Placental epithelial cell (primary cell): ENCODE results near the gene KRT10. TPM values are rescaled to one million over a fixed set of nuclear protein-coding genes. Genes with fewer than 3 reads are reported as not detected.

ENCODE experiments used
- total RNA-seq: library from RNA; depleted of rRNA; stranded (reverse); fragments of >200 nt; gene quantifications from 2 replicates; pipeline ENCODE4 v1.2.3, GENCODE V29; 2012

KRT10 gene
- 5.1 and 9.8 TPM in 2 replicates for total RNA-seq

DNA sequence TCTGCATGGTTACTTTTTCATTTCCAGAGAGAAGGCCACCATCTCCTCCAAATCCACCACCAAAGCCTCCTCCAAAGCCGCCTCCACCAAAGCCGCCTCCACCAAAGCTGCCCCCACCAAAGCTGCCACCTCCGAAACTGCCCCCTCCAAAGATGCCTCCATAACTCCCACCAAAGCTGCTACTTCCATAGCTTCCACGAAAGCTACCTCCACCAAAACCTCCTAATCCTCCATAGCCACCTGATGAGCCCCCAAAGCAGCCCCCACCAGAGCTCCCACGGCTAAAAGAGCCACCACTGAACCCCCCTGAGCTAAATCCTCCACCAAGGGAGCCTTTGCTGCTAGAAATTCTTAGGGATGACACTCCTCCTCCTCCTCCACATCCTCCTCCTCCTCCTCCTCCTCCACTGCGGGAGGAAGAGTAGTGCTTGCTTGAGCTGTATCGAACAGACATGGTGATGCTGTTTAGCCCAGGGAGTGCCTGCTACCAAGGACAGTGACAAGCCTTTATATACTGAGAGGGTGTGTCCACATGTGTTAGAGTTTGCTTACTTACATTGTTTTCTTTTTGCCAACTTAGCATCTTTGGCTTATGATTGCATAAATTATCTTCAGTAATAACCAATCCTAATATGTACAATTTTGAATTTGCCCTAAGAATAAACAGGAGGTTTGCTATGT is at the start of gene KRT10:
Gene KRT10 (minus strand): TSS at position 483 of the 681 bp plus-strand sequence. CDS start 29 bp downstream, at position 454.

DNA sequence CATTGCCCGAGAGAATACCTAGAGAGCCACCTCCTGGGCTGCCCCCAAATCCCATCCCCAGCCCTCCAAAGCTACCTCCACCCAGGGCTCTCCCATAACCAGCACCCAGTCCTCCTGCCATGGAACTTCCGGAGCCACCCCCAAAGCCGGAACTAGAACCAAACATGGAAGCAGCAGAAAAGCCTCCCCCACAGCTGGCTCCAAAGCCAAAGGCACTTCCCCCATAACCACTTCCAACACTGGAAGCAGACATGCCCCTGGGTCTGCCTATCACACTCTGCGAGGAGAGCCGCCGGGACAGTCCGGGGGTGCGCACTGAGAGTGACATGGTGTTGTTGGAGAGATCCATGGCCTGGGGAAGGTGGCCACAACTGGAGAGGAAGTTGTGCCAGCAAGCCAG is 44.4 kb upstream of the KRT10 start, which contains the start of gene KRT12:
Gene KRT12 (minus strand): TSS at position 386 of the 400 bp plus-strand sequence. CDS start 37 bp downstream, at position 349.

DNA sequence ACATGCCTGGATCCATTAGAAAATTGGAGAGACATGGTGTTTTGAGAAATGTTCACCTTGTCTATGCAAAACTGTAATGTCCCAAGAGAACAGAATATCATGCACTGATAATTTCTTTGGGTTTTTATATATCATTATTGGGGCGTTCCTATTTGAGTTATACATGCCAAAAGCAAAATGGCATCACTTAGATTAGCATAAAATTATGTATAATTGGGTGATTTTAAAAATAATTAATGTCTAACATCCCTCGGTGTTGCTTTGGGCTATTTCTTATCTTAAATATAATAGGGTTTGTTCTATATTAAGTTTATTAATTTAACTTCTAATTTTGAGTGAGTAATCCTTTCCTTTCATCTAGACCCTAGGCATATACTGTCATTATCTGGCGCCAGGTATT is 22.6 kb downstream of the KRT10 start, which contains the start of gene KRT28:
Gene KRT28 (minus strand): TSS at position 101 of the 400 bp plus-strand sequence. CDS start 66 bp downstream, at position 35.

DNA sequence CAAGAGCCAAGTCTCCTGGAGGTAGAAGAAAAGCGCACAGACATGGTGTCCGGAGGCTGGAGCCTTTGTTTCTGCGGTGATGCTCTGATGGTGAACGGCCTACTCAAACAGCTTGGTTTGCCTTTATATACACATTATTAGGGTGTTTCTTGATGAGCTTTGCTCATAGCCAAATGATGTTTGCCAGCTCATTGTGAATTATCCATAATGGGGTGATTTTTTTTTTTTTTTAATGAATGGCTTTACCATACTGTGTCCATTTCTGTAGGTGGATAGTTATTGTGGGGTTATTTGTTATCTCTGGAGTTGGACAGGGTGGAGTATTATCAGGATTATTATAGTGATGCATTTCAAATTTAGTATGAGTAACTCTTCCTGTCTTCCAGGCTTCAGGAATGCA is 40.0 kb downstream of the KRT10 start, which contains the start of gene KRT27:
Gene KRT27 (minus strand): TSS at position 101 of the 400 bp plus-strand sequence. CDS start 57 bp downstream, at position 44.

DNA sequence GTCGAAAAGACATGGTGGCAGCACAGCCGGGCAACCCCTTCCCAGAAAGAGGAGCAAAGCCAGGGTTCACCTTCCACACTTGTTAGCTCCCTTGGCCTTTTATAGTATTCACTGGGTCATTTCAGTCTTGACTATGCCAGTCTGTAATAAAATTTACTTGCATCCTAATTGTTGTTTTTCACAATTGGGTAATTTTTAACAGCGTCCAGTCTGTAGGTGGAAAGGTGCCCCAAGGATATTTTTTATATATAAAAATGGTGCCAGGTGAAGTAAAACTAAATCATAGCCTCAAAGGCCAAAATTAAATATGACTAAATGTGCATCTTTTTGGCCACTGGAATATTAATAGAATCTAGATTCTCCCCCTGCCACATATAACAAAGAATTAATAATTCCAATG is 50.3 kb downstream of the KRT10 start, which contains the start of gene KRT26:
Gene KRT26 (minus strand): TSS at position 101 of the 400 bp plus-strand sequence. CDS start 88 bp downstream, at position 13.

Other genes with a start within 250 kb of the KRT10 start
- gene SMARCE1, start 174.8 kb downstream of the KRT10 start, total RNA-seq: 94.0 and 121 TPM in 2 replicates
- 1.6 TPM in 2 replicates for gene KRT222, start 157.4 kb downstream of the KRT10 start, total RNA-seq
- 573 and 600 TPM in 2 replicates for gene KRT24, start 118.9 kb downstream of the KRT10 start, total RNA-seq
- not detected in 2 replicates for gene KRT25, start 67.3 kb downstream of the KRT10 start, total RNA-seq
- gene KRT26, start 50.4 kb downstream of the KRT10 start, total RNA-seq: under 0.01 TPM in 1 of 2 replicates, not detected in the other
- 0.79 TPM in 1 of 2 replicates, not detected in the other for gene KRT27, start 40.1 kb downstream of the KRT10 start, total RNA-seq
- gene KRT28, start 22.7 kb downstream of the KRT10 start, total RNA-seq: not detected in 2 replicates
- gene KRT12, start 44.6 kb upstream of the KRT10 start, total RNA-seq: not detected in 2 replicates
- gene KRT20, start 62.6 kb upstream of the KRT10 start, total RNA-seq: not detected in 2 replicates
- 0.79 and 1.4 TPM in 2 replicates for gene KRT23, start 115.0 kb upstream of the KRT10 start, total RNA-seq
- gene KRT39, start 144.3 kb upstream of the KRT10 start, total RNA-seq: not detected in 2 replicates
- not detected in 2 replicates for gene KRT40, start 161.7 kb upstream of the KRT10 start, total RNA-seq
- gene KRTAP3-3, start 171.6 kb upstream of the KRT10 start, total RNA-seq: not detected in 2 replicates
- not detected in 2 replicates for gene KRTAP3-2, start 177.3 kb upstream of the KRT10 start, total RNA-seq
- gene KRTAP3-1, start 186.5 kb upstream of the KRT10 start, total RNA-seq: not detected in 2 replicates
- gene KRTAP1-5, start 204.6 kb upstream of the KRT10 start, total RNA-seq: not detected in 2 replicates
- gene KRTAP1-4, start 207.6 kb upstream of the KRT10 start, total RNA-seq: not detected in 2 replicates
- not detected in 2 replicates for gene KRTAP1-3, start 212.3 kb upstream of the KRT10 start, total RNA-seq
- not detected in 2 replicates for gene KRTAP1-1, start 218.8 kb upstream of the KRT10 start, total RNA-seq
- gene KRTAP2-1, start 224.7 kb upstream of the KRT10 start, total RNA-seq: not detected in 2 replicates
- not detected in 2 replicates for gene KRTAP2-2, start 232.6 kb upstream of the KRT10 start, total RNA-seq
- 2.3 TPM in 1 of 2 replicates, not detected in the other for gene KRTAP2-3, start 237.5 kb upstream of the KRT10 start, total RNA-seq
- gene KRTAP2-4, start 243.3 kb upstream of the KRT10 start, total RNA-seq: not detected in 2 replicates